Peyer's patch (tissue), 4 donors: ENCODE measurements around the gene TSGA10. TPM values are rescaled to one million over a fixed set of nuclear protein-coding genes. Genes with fewer than 3 reads are reported as not detected.
"Not testable (repeated sequence)": the region's sequence is repeated elsewhere in the genome, so short reads cannot be mapped to it uniquely, and the experiment has no call there.

ENCODE experiments used
- DNase-seq, 3 donors: peaks; one replicate each; pipeline ENCODE4 v3.0.0-alpha.2; 2017 to 2019
- H3K27ac ChIP-seq, 4 donors: fragments of 200-600 bp; sonication (generic); one replicate each; pipeline ENCODE4 v1.5.1; 2016 to 2019
- H3K27me3 ChIP-seq, 2 donors: fragments of 200-600 bp; sonication (generic); one replicate each; pipeline ENCODE4 v1.5.1; 2019
- H3K36me3 ChIP-seq, 3 donors: fragments of 200-600 bp; sonication (generic); one replicate each; pipeline ENCODE4 v1.5.1; 2016 to 2019
- H3K4me1 ChIP-seq, 4 donors: fragments of 200-600 bp; sonication (generic); one replicate each; pipeline ENCODE4 v1.5.1; 2016 to 2019
- H3K4me3 ChIP-seq, 4 donors: fragments of 200-600 bp; sonication (generic); 1 replicate in 3 of 4; 2 replicates in 1 of 4; pipeline ENCODE4 v1.5.1; 2016 to 2019; ENCODE audit warnings: mild to moderate bottlenecking in 1 of 4
- H3K9me3 ChIP-seq, 4 donors: fragments of 200-600 bp; sonication (generic); one replicate each; pipeline ENCODE4 v1.5.1; 2016 to 2019; ENCODE audit warnings: mild to moderate bottlenecking in 1 of 4
- CTCF ChIP-seq, 6 experiments: fragments of 450-650 bp in 4 of 6; fragments of 200-600 bp in 2 of 6; sonication (generic) in 1 of 6; IDR thresholded peaks; one replicate each; pipeline ENCODE4 v1.5.1; 2017 to 2019; ENCODE audit warnings: antibody characterized with exemption in 6 of 6, mild to moderate bottlenecking in 3 of 6, moderate library complexity in 1 of 6
- POLR2A ChIP-seq, 2 donors: fragments of 450-650 bp; IDR thresholded peaks; one replicate each; pipeline ENCODE4 v1.5.1; 2017; ENCODE audit warnings: antibody characterized with exemption in 2 of 2, mild to moderate bottlenecking in 2 of 2, moderate library complexity in 2 of 2
- total RNA-seq, 4 donors: library from RNA; depleted of rRNA; stranded (reverse); fragments of >200 nt; gene quantifications; one replicate each; pipeline ENCODE4 v1.1.0, GENCODE V29; 2016

The TSGA10 gene
- total RNA-seq, 4 donors from 2014 or later: 6.7 to 21.5 (median 11.0) TPM

- Histone ChIP-seq H3K27ac (no peak overlapping the region), H3K4me1 (no peaks in the 10 kb centered on the region), H3K9me3 (no peaks in the 10 kb centered on the region), H3K4me3 (no peak overlapping the region), H3K36me3 (peaks cover 0 to 27% (median 0%) of the 10 kb centered on the region in 3 donors), H3K27me3 (no peaks in the 10 kb centered on the region)
- no peak for DNase-seq
- TF ChIP-seq CTCF (IDR thresholded peaks at IDR 0.05): no peak
- no peak for TF ChIP-seq POLR2A (IDR thresholded peaks at IDR 0.05)
Measured at GRCh38 chr2:99198103-99198841, 43.5 kb upstream of the TSGA10 start.

- not testable (repeated sequence) for H3K4me1 ChIP-seq, H3K27ac ChIP-seq, H3K4me3 ChIP-seq, H3K27me3 ChIP-seq, DNase-seq, H3K9me3 ChIP-seq
- peaks cover 0 to 73% (median 0%) of the 10 kb centered on the region in 3 donors for H3K36me3 ChIP-seq
Measured at GRCh38 chr2:99192364-99192763, 37.6 kb upstream of the TSGA10 start.

- DNase-seq: no peak
- TF ChIP-seq POLR2A (IDR thresholded peaks at IDR 0.05): no peak
- Histone ChIP-seq H3K27me3 (no peaks in the 10 kb centered on the region), H3K9me3 (no peaks in the 10 kb centered on the region), H3K27ac (no peak overlapping the region), H3K4me1 (no peaks in the 10 kb centered on the region), H3K36me3 (peaks cover 0 to 62% (median 0%) of the 10 kb centered on the region in 3 donors), H3K4me3 (no peak overlapping the region)
Measured at GRCh38 chr2:99190548-99190947, 35.8 kb upstream of the TSGA10 start.

GRCh38 chr2:99188357-99188756 is 33.6 kb upstream of the TSGA10 start:
- Histone ChIP-seq H3K4me1 (no peaks in the 10 kb centered on the region), H3K36me3 (peaks cover 0 to 54% (median 0%) of the 10 kb centered on the region in 3 donors), H3K27ac (no peak overlapping the region), H3K27me3 (no peaks in the 10 kb centered on the region), H3K9me3 (no peaks in the 10 kb centered on the region), H3K4me3 (no peak overlapping the region)
- TF ChIP-seq CTCF (IDR thresholded peaks at IDR 0.05): no peak
- TF ChIP-seq POLR2A (IDR thresholded peaks at IDR 0.05): no peak
- no peak for DNase-seq

- DNase-seq: no peak
Measured at GRCh38 chr2:99187011-99187410, 32.3 kb upstream of the TSGA10 start.

GRCh38 chr2:99184811-99185210 is 30.1 kb upstream of the TSGA10 start:
- Histone ChIP-seq H3K4me3 (no peak overlapping the region), H3K9me3 (no peaks in the 10 kb centered on the region), H3K27ac (no peak overlapping the region), H3K36me3 (peaks cover 0 to 29% (median 0%) of the 10 kb centered on the region in 3 donors), H3K4me1 (peaks cover 7 to 16% (median 10%) of the 10 kb centered on the region in 4 donors), H3K27me3 (no peaks in the 10 kb centered on the region)
- no peak for TF ChIP-seq CTCF (IDR thresholded peaks at IDR 0.05)
- TF ChIP-seq POLR2A (IDR thresholded peaks at IDR 0.05): no peak
- DNase-seq: no peak

More at GRCh38 chr2:99187011-99187410, 32.3 kb upstream of the TSGA10 start:
- Histone ChIP-seq H3K4me1 (peaks cover 0 to 7% (median under 1%) of the 10 kb centered on the region in 4 donors), H3K36me3 (peaks cover 0 to 49% (median 0%) of the 10 kb centered on the region in 3 donors), H3K27ac (no peak overlapping the region), H3K27me3 (no peaks in the 10 kb centered on the region), H3K4me3 (no peak overlapping the region), H3K9me3 (no peaks in the 10 kb centered on the region)
- TF ChIP-seq POLR2A (IDR thresholded peaks at IDR 0.05) (no peak), CTCF (IDR thresholded peaks at IDR 0.05) (no peak)
